ENCODE results near the gene DTX1. TPM values are rescaled to one million over a fixed set of nuclear protein-coding genes. Genes with fewer than 3 reads are reported as not detected.
"Not testable (repeated sequence)": the region's sequence is repeated elsewhere in the genome, so short reads cannot be mapped to it uniquely, and the experiment has no call there.

DTX1 gene
- total RNA-seq, 1 donor from 2014 or later: 4.3 TPM

- Mint-ChIP-seq H3K4me3 (ENCODE audit: unreplicated experiment) (no peak overlapping the region), H3K9me3 (ENCODE audit: unreplicated experiment) (peaks cover 2% of the 10 kb centered on the region), H3K27me3 (ENCODE audit: unreplicated experiment) (peaks cover 8% of the 10 kb centered on the region), H3K36me3 (ENCODE audit: unreplicated experiment) (no peaks in the 10 kb centered on the region), H3K27ac (ENCODE audit: unreplicated experiment) (no peak overlapping the region), H3K4me1 (ENCODE audit: low read depth, unreplicated experiment) (no peaks in the 10 kb centered on the region)
- DNase-seq: no peak
- TF ChIP-seq, protein P1, sequence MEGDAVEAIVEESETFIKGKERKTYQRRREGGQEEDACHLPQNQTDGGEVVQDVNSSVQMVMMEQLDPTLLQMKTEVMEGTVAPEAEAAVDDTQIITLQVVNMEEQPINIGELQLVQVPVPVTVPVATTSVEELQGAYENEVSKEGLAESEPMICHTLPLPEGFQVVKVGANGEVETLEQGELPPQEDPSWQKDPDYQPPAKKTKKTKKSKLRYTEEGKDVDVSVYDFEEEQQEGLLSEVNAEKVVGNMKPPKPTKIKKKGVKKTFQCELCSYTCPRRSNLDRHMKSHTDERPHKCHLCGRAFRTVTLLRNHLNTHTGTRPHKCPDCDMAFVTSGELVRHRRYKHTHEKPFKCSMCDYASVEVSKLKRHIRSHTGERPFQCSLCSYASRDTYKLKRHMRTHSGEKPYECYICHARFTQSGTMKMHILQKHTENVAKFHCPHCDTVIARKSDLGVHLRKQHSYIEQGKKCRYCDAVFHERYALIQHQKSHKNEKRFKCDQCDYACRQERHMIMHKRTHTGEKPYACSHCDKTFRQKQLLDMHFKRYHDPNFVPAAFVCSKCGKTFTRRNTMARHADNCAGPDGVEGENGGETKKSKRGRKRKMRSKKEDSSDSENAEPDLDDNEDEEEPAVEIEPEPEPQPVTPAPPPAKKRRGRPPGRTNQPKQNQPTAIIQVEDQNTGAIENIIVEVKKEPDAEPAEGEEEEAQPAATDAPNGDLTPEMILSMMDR (IDR thresholded peaks at IDR 0.05; ENCODE audit: partially characterized antibody, unreplicated experiment): no peak
Measured at GRCh38 chr12:113115455-113116126, 59.1 kb downstream of the DTX1 start.

GRCh38 chr12:113116875-113117274 is 60.3 kb downstream of the DTX1 start:
- TF ChIP-seq, protein P1 (IDR thresholded peaks at IDR 0.05; ENCODE audit: partially characterized antibody, unreplicated experiment): no peak
- DNase-seq: no peak
- H3K27me3 Mint-ChIP-seq (ENCODE audit: unreplicated experiment): peaks cover 8% of the 10 kb centered on the region
- peaks cover 2% of the 10 kb centered on the region for H3K9me3 Mint-ChIP-seq (ENCODE audit: unreplicated experiment)
- no peak overlapping the region for H3K4me3 Mint-ChIP-seq (ENCODE audit: unreplicated experiment)
- no peak overlapping the region for H3K27ac Mint-ChIP-seq (ENCODE audit: unreplicated experiment)
- H3K4me1 Mint-ChIP-seq (ENCODE audit: low read depth, unreplicated experiment): no peaks in the 10 kb centered on the region
- H3K36me3 Mint-ChIP-seq (ENCODE audit: unreplicated experiment): no peaks in the 10 kb centered on the region

GRCh38 chr12:113117684-113118083 is 61.2 kb downstream of the DTX1 start:
- not testable (repeated sequence) for H3K4me1 Mint-ChIP-seq (ENCODE audit: low read depth, unreplicated experiment); H3K36me3 Mint-ChIP-seq (ENCODE audit: unreplicated experiment); DNase-seq; H3K9me3 Mint-ChIP-seq (ENCODE audit: unreplicated experiment); H3K27ac Mint-ChIP-seq (ENCODE audit: unreplicated experiment); H3K4me3 Mint-ChIP-seq (ENCODE audit: unreplicated experiment); H3K27me3 Mint-ChIP-seq (ENCODE audit: unreplicated experiment)

DNA sequence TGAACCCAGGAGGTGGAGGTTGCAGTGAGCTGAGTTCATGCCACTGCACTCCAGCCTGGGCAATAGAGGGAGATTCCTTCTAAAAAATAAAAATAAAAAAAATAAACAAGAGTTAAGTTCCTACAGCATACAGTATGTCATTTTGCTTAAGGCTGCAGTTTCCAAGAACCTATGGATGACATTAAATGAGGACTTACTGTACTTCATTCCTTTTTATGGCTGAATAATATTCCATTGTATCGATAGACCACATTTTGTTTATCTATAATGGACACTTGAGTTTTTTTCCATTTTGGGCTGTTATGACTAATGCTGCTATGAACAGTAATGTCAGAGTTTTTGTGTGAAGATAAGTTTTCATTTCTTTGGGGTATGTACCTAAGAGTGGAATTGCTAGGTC is 61.6 kb downstream of the DTX1 start:
- no peak overlapping the region for H3K4me3 Mint-ChIP-seq (ENCODE audit: unreplicated experiment)

DNA sequence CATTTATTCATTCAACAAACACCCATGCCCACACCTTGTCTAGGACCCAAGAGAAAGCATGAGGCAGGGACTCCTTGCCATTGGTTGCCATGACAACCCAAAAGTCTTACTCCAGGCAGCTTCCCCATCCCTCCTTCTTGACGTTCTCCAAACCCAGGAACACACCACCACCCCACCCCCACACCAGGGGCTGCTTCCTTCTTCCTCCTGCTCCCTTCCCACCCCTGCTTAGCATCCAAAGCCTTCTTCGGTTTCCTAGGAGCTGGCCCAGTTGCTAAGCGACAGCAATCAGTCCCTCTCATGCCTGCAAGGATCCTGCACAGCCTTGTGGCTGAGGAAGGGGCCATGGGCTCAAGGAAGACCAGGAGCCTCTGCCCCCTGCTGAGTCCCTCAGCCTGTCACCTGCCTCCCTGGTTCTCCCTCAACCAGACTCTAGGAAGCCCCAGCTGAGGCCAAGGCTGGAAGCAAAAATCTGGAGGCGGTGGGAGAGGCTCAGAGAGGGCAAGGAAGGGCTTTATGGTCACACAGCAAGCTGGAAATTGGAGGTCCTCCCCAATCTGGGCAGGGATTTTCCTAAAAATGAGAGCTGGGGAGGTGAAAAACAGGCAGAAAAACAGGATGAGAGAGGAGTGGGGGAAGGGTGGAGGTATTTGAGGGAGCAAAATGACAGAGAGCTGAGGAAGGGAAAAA is 63.6 kb downstream of the DTX1 start:
- Mint-ChIP-seq H3K4me3 (ENCODE audit: unreplicated experiment) (no peak overlapping the region), H3K27ac (ENCODE audit: unreplicated experiment) (no peak overlapping the region), H3K4me1 (ENCODE audit: low read depth, unreplicated experiment) (no peaks in the 10 kb centered on the region), H3K36me3 (ENCODE audit: unreplicated experiment) (peaks cover 11% of the 10 kb centered on the region), H3K9me3 (ENCODE audit: unreplicated experiment) (peaks cover 6% of the 10 kb centered on the region), H3K27me3 (ENCODE audit: unreplicated experiment) (peaks cover 7% of the 10 kb centered on the region)
- TF ChIP-seq, protein P1 (IDR thresholded peaks at IDR 0.05; ENCODE audit: partially characterized antibody, unreplicated experiment): no peak
- no peak for DNase-seq

More for the DNA sequence above, 61.6 kb downstream of the DTX1 start:
- DNase-seq: no peak
- peaks cover 5% of the 10 kb centered on the region for H3K36me3 Mint-ChIP-seq (ENCODE audit: unreplicated experiment)
- peaks cover 3% of the 10 kb centered on the region for H3K9me3 Mint-ChIP-seq (ENCODE audit: unreplicated experiment)
- TF ChIP-seq, protein P1 (IDR thresholded peaks at IDR 0.05; ENCODE audit: partially characterized antibody, unreplicated experiment): no peak
- H3K27me3 Mint-ChIP-seq (ENCODE audit: unreplicated experiment): peaks cover 7% of the 10 kb centered on the region
- no peak overlapping the region for H3K27ac Mint-ChIP-seq (ENCODE audit: unreplicated experiment)
- H3K4me1 Mint-ChIP-seq (ENCODE audit: low read depth, unreplicated experiment): no peaks in the 10 kb centered on the region
